ENCODE results near the gene CORO1C. TPM values are rescaled to one million over a fixed set of nuclear protein-coding genes. Genes with fewer than 3 reads are reported as not detected.

CORO1C gene
- 116 and 128 TPM in 2 replicates for total RNA-seq (ENCODE audit: low replicate concordance)

DNA sequence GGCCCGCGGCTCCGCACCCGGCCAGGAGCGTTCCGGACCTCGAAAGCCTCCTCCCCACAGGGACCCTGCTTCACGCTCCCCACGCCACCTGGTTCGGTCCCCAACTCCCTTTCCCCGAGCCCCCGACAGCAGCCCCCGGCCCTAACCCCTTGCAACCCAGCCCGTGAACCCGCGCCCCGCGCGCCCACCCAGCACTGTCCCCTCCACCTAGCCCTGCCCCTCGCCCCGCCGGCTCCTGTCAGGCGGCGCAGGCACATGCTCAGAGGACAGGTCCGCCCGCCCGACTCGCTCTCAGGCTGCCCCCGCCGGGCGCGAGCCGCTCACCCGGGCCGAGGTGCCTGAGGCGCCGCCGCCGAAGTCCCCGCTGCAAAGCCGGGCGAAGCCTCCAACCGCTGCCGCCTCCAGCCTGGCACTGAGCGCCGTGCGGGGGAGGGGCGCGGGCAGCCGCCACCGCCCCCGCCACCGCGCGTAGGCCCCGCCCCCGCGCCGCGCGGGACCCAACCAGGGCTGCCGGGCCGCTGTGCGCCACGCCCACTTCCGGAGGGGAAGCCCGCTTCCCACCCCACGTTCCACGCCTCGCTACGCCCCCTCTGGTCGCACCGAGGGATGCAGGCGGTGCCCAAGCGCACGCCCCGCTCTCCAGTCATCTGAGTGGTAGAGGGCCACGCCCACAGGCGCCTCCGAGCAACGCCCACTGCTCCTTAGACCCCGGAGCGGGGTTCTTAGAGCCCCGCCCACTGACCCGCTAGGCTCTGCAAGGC, at the start of gene CORO1C:
Gene CORO1C (minus strand): TSS at position 414 of the 761 bp plus-strand sequence. CDS start 30,200 bp downstream, outside the sequence.
- no peaks in the 10 kb centered on the region for H3K9me3 ChIP-seq (ENCODE audit: low read depth)
- Mint-ChIP-seq H3K27me3 (ENCODE audit: insufficient read depth, low read depth) (no peaks in the 10 kb centered on the region), H3K4me1 (peaks cover 44% of the 10 kb centered on the region), H3K9me3 (no peaks in the 10 kb centered on the region), H3K36me3 (peaks cover 7% of the 10 kb centered on the region), H3K4me3 (peak within 1 kb of the TSS; percentile 97), H3K27ac (peak within 1 kb of the TSS; percentile 98)
- H3K4me2 ChIP-seq, result peak within 1 kb of the TSS; percentile 94
- peaks cover 46% of the 10 kb centered on the region for H3K79me2 ChIP-seq (ENCODE audit: low read depth)
- peaks cover 32% of the 10 kb centered on the region for H3F3A ChIP-seq (ENCODE audit: low read depth)
- peak within 1 kb of the TSS; percentile 73 for H3K9ac ChIP-seq
- H3K27ac ChIP-seq, result peak within 1 kb of the TSS; percentile 89
- H3K36me3 ChIP-seq, result no peaks in the 10 kb centered on the region
- peak within 1 kb of the TSS; percentile 86 for H2AFZ ChIP-seq (replicated peaks)
- DNase-seq (ENCODE audit: low spot score), result peak; percentile 98
- peaks cover 23% of the 10 kb centered on the region for H4K20me1 ChIP-seq (ENCODE audit: low read depth)
- no peaks in the 10 kb centered on the region for H3K27me3 ChIP-seq
- H3K4me3 ChIP-seq, result peak within 1 kb of the TSS; percentile 96
- H3K4me1 ChIP-seq, result peaks cover 14% of the 10 kb centered on the region
- no peak for TF ChIP-seq EZH2 (IDR thresholded peaks at IDR 0.05)
- TF ChIP-seq, protein P1, sequence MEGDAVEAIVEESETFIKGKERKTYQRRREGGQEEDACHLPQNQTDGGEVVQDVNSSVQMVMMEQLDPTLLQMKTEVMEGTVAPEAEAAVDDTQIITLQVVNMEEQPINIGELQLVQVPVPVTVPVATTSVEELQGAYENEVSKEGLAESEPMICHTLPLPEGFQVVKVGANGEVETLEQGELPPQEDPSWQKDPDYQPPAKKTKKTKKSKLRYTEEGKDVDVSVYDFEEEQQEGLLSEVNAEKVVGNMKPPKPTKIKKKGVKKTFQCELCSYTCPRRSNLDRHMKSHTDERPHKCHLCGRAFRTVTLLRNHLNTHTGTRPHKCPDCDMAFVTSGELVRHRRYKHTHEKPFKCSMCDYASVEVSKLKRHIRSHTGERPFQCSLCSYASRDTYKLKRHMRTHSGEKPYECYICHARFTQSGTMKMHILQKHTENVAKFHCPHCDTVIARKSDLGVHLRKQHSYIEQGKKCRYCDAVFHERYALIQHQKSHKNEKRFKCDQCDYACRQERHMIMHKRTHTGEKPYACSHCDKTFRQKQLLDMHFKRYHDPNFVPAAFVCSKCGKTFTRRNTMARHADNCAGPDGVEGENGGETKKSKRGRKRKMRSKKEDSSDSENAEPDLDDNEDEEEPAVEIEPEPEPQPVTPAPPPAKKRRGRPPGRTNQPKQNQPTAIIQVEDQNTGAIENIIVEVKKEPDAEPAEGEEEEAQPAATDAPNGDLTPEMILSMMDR (IDR thresholded peaks at IDR 0.05), result peak; percentile 75

DNA sequence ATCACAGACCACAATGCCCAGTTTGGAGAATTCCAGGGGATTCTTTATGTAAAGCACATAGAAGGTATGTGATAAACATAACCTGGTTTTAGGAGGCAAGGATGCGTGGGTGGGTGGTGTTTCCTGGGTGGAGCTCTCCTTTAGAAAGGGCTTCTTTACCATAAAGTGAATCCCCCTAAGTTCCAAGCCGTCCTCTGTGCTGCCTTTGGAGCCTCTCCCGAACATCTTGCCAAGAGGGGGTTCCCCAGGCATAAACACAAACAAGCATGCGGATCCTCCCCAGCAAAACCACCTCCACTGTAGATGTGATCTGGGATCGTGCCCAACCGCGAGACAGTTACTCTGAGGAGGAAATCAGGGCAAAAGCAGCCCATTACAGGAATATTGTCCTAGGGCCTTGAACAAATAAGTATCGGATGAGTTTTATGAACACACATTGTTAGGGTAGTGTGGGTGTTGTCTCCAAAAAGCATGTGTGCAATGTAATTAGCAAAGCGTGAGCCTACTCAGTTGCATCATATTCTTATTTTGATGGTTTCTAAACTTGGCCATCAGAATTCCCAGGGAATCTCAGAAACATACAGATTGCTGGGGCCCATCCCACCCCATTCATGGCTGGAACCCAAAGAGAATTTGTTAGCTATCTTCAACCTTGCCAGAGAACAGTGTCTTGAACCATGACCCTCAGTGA, 48.8 kb upstream of the CORO1C start:
- H3K36me3 ChIP-seq, result no peaks in the 10 kb centered on the region
- Mint-ChIP-seq H3K27ac (peak overlapping the region; percentile 82), H3K36me3 (peaks cover 3% of the 10 kb centered on the region), H3K4me3 (no peak overlapping the region), H3K27me3 (ENCODE audit: insufficient read depth, low read depth) (no peaks in the 10 kb centered on the region), H3K9me3 (no peaks in the 10 kb centered on the region), H3K4me1 (peaks cover 49% of the 10 kb centered on the region)
- H4K20me1 ChIP-seq (ENCODE audit: low read depth), result peaks cover 5% of the 10 kb centered on the region
- no peak for DNase-seq (ENCODE audit: low spot score)
- no peak for TF ChIP-seq EZH2 (IDR thresholded peaks at IDR 0.05)
- no peak overlapping the region for H3K9ac ChIP-seq
- no peak overlapping the region for H3K4me2 ChIP-seq
- peaks cover 29% of the 10 kb centered on the region for H3K4me1 ChIP-seq
- H3K4me3 ChIP-seq, result no peak overlapping the region
- H3K27ac ChIP-seq, result no peak overlapping the region
- H3F3A ChIP-seq (ENCODE audit: low read depth), result peaks cover 35% of the 10 kb centered on the region
- H3K79me2 ChIP-seq (ENCODE audit: low read depth), result no peaks in the 10 kb centered on the region
- H3K9me3 ChIP-seq (ENCODE audit: low read depth), result no peaks in the 10 kb centered on the region
- H3K27me3 ChIP-seq, result no peaks in the 10 kb centered on the region
- H2AFZ ChIP-seq (replicated peaks), result no peak overlapping the region

DNA sequence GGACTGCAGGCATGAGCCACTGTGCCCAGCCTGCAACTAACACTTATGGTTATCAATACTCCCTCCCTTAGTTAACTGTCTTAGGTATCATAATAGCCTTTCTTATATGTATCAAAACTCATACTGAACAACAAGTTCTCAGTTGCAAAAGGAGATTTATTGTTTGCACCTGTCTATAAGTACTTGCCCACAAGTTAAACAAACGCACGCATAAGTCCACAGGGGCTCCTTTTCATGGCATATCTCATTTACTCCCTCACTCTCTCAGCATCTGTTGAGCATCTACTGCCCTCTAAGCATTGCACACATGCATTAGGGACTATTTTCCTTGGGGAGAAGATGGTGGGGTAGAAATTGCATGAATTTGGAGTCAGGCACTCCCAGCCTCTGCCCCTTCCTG, 46.7 kb upstream of the CORO1C start:
- Histone ChIP-seq H3K4me2 (no peak overlapping the region), H3K4me1 (peaks cover 23% of the 10 kb centered on the region), H3K9me3 (ENCODE audit: low read depth) (no peaks in the 10 kb centered on the region), H4K20me1 (ENCODE audit: low read depth) (peaks cover 2% of the 10 kb centered on the region), H3K27ac (peak overlapping the region; percentile 90), H2AFZ (replicated peaks) (no peak overlapping the region), H3K79me2 (ENCODE audit: low read depth) (no peaks in the 10 kb centered on the region), H3K4me3 (no peak overlapping the region), H3F3A (ENCODE audit: low read depth) (peaks cover 31% of the 10 kb centered on the region), H3K27me3 (no peaks in the 10 kb centered on the region), H3K9ac (no peak overlapping the region), H3K36me3 (no peaks in the 10 kb centered on the region)
- Mint-ChIP-seq H3K27ac (peak overlapping the region; percentile 54), H3K27me3 (ENCODE audit: insufficient read depth, low read depth) (peaks cover 5% of the 10 kb centered on the region), H3K4me1 (peaks cover 50% of the 10 kb centered on the region), H3K9me3 (no peaks in the 10 kb centered on the region), H3K36me3 (peaks cover 3% of the 10 kb centered on the region), H3K4me3 (no peak overlapping the region)
- TF ChIP-seq EZH2phosphoT487 (IDR thresholded peaks at IDR 0.05) (no peak), EZH2 (IDR thresholded peaks at IDR 0.05) (no peak)
- TF ChIP-seq, protein P1 (IDR thresholded peaks at IDR 0.05), result no peak
- no peak for DNase-seq (ENCODE audit: low spot score)
